Neural cell (in vitro differentiated cells): ENCODE data around the gene ANKRD28. TPM values are rescaled to one million over a fixed set of nuclear protein-coding genes. Genes with fewer than 3 reads are reported as not detected.

Experiments
- H2AFZ ChIP-seq: fragments of 200-600, 300-800 bp; sonication (generic), shearing (Covaris generic); 2 replicates; pipeline ENCODE4 v1.6.0; 2014; ENCODE audit warnings: low read depth, mild to moderate bottlenecking, antibody characterized with exemption, low read length, moderate library complexity
- H3F3A ChIP-seq: fragments of 200-600 bp; shearing (Covaris generic); 2 replicates; pipeline ENCODE4 v1.6.1; 2016; ENCODE audit warnings: mild to moderate bottlenecking, moderate library complexity, mixed read lengths, antibody characterized with exemption, low read length; ENCODE audit not compliant: insufficient read depth, poor library complexity, severe bottlenecking
- H3K27ac ChIP-seq: fragments of 200-600, 300-800 bp; sonication (generic), shearing (Covaris generic); 2 replicates; pipeline ENCODE4 v1.5.1; 2014; ENCODE audit warnings: mild to moderate bottlenecking, low read length, moderate library complexity
- H3K27me3 ChIP-seq: fragments of 300-800, 200-600 bp; sonication (generic), shearing (Covaris generic); 2 replicates; pipeline ENCODE4 v1.6.0; 2014; ENCODE audit warnings: mild to moderate bottlenecking, low read depth, low read length, moderate library complexity; ENCODE audit not compliant: insufficient read depth
- H3K36me3 ChIP-seq: fragments of 300-800, 200-600 bp; sonication (generic), shearing (Covaris generic); 2 replicates; pipeline ENCODE4 v1.5.1; 2014; ENCODE audit warnings: mild to moderate bottlenecking, antibody characterized with exemption, low read length, moderate library complexity; ENCODE audit not compliant: insufficient read depth
- H3K4me2 ChIP-seq: fragments of 300-800, 200-600 bp; sonication (generic), shearing (Covaris generic); 2 replicates; pipeline ENCODE4 v1.6.0; 2014; ENCODE audit warnings: mild to moderate bottlenecking, low read length
- H3K4me3 ChIP-seq: fragments of 300-800, 200-600 bp; sonication (generic), shearing (Covaris generic); 2 replicates; pipeline ENCODE4 v1.5.1; 2014; ENCODE audit warnings: mild to moderate bottlenecking, low read length, moderate library complexity
- H3K79me2 ChIP-seq: fragments of 200-600 bp; shearing (Covaris generic); replicated peaks from 2 replicates; pipeline ENCODE4 v1.6.0; 2014; ENCODE audit warnings: mild to moderate bottlenecking, low read length, moderate library complexity; ENCODE audit not compliant: insufficient read depth
- H3K9ac ChIP-seq: fragments of 300-800, 200-600 bp; sonication (generic), shearing (Covaris generic); 2 replicates; pipeline ENCODE4 v1.6.1; 2016; ENCODE audit warnings: mild to moderate bottlenecking, low read length, mixed read lengths
- H3K9me2 ChIP-seq: fragments of 200-600 bp; shearing (Covaris generic); 2 replicates; pipeline ENCODE4 v1.6.1; 2016; ENCODE audit warnings: mild to moderate bottlenecking, low read length, mixed read lengths; ENCODE audit not compliant: insufficient read depth
- H3K9me3 ChIP-seq: fragments of 200-600, 300-800 bp; sonication (generic), shearing (Covaris generic); 2 replicates; pipeline ENCODE4 v1.6.1; 2016; ENCODE audit warnings: mild to moderate bottlenecking, mixed run types, low read length, moderate library complexity, mixed read lengths
- H4K20me1 ChIP-seq: fragments of 200-600 bp; shearing (Covaris generic); 2 replicates; pipeline ENCODE4 v1.6.1; 2016; ENCODE audit warnings: mild to moderate bottlenecking, mixed run types; ENCODE audit not compliant: insufficient read depth
- CTCF ChIP-seq: fragments of 450-650 bp; IDR thresholded peaks from 2 replicates; pipeline ENCODE4 v1.5.1; 2014; ENCODE audit warnings: antibody characterized with exemption, mild to moderate bottlenecking, moderate library complexity; ENCODE audit not compliant: poor library complexity, severe bottlenecking
- EP300 ChIP-seq: fragments of 450-650 bp; conservative IDR thresholded peaks from 2 replicates; pipeline ENCODE4 v1.6.1; 2014; ENCODE audit warnings: antibody characterized with exemption, mild to moderate bottlenecking, moderate library complexity; ENCODE audit not compliant: poor library complexity, severe bottlenecking
- EZH2 ChIP-seq: fragments of 200-600, 300-800 bp; shearing (Covaris generic), sonication (generic); IDR thresholded peaks from 2 replicates; pipeline ENCODE4 v1.6.1; 2014; ENCODE audit warnings: antibody characterized with exemption, low read length, borderline replicate concordance, mild to moderate bottlenecking; ENCODE audit not compliant: insufficient read depth, poor library complexity, severe bottlenecking
- MXI1 ChIP-seq: fragments of 450-650 bp; conservative IDR thresholded peaks from 2 replicates; pipeline ENCODE4 v1.6.1; 2014; ENCODE audit warnings: antibody characterized with exemption, mild to moderate bottlenecking; ENCODE audit not compliant: poor library complexity, severe bottlenecking
- POLR2AphosphoS5 ChIP-seq: IDR thresholded peaks from 2 replicates; pipeline ENCODE4 v1.6.1; 2012
- RAD21 ChIP-seq: fragments of 450-650 bp; conservative IDR thresholded peaks from 2 replicates; pipeline ENCODE4 v1.6.1; 2014; ENCODE audit warnings: antibody characterized with exemption, mild to moderate bottlenecking, moderate library complexity
- SMC3 ChIP-seq: fragments of 450-650 bp; conservative IDR thresholded peaks from 2 replicates; pipeline ENCODE4 v1.6.1; 2014; ENCODE audit warnings: antibody characterized with exemption, mild to moderate bottlenecking, moderate library complexity; ENCODE audit not compliant: poor library complexity
- TAF1 ChIP-seq: IDR thresholded peaks from 2 replicates; pipeline ENCODE4 v1.6.1; 2012; ENCODE audit warnings: low read depth
- polyA plus RNA-seq: library from polyadenylated mRNA; depleted of rRNA; stranded (reverse); fragments of >200 nt; gene quantifications from 2 replicates; pipeline ENCODE4 v1.2.3, GENCODE V29; 2014
- TF ChIP-seq, protein P1 (sequence below): IDR thresholded peaks from 2 replicates; pipeline ENCODE4 v1.6.1; 2012; ENCODE audit warnings: borderline replicate concordance

Gene ANKRD28
- polyA plus RNA-seq, 1 donor from 2014 or later, result 101 TPM

DNA sequence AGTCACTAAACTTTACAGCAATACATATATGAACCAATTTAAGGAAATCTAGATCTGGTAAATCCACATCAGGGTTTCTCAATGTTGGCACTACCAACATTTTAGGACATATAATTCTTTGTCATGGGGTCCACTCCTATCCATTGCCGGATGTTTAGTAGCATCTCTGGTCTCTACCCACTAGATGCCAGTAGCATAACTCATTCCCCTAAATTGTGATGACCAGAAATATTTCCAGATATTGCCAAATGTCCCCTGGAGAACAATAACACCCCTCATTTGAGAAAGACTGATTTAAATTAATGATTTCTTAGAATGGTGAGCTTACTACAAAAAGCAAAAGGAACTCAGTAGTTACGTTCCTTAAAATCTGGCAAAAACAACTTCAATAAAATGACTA lies 23.1 kb upstream of the ANKRD28 start:
- H3K27me3 ChIP-seq, result no peaks in the 10 kb centered on the region
- no peak overlapping the region for H3K9ac ChIP-seq
- H4K20me1 ChIP-seq, result no peaks in the 10 kb centered on the region
- H3K9me3 ChIP-seq, result no peaks in the 10 kb centered on the region
- no peaks in the 10 kb centered on the region for H3F3A ChIP-seq
- H3K79me2 ChIP-seq, result peaks cover 38% of the 10 kb centered on the region
- no peak overlapping the region for H3K4me3 ChIP-seq
- no peaks in the 10 kb centered on the region for H3K36me3 ChIP-seq
- H3K27ac ChIP-seq, result no peak overlapping the region
- TF ChIP-seq MXI1 (no peak), TAF1 (no peak), SMC3 (no peak), EP300 (no peak), EZH2 (no peak), RAD21 (no peak)
- no peak overlapping the region for H2AFZ ChIP-seq
- H3K4me2 ChIP-seq, result no peak overlapping the region
- H3K9me2 ChIP-seq, result no peaks in the 10 kb centered on the region

DNA sequence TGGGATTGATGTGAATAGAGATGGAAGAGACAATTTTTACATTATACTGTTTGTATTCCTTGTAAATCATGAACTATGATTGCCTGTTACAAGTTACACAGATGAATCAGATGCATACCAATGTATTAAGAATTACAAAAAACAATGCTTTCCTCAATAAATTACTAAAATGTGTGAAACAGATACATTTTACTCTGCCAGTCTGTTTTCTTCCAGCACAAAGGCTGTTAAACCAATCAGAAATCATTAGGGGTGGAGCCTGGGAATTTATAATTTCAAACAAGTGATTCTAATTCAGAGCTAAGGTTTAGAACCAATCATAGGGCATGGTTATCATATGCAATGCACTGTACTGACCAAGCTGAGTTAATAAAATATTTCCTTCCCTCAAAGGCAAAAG lies 21.8 kb upstream of the ANKRD28 start:
- Histone ChIP-seq H3K9me3 (no peaks in the 10 kb centered on the region), H3K4me2 (no peak overlapping the region), H3K4me3 (no peak overlapping the region), H4K20me1 (no peaks in the 10 kb centered on the region), H3F3A (no peaks in the 10 kb centered on the region), H3K27me3 (no peaks in the 10 kb centered on the region), H3K79me2 (peaks cover 44% of the 10 kb centered on the region), H3K9ac (no peak overlapping the region), H3K36me3 (no peaks in the 10 kb centered on the region), H2AFZ (no peak overlapping the region), H3K27ac (no peak overlapping the region), H3K9me2 (no peaks in the 10 kb centered on the region)
- no peak for TF ChIP-seq SMC3
- no peak for TF ChIP-seq TAF1
- no peak for TF ChIP-seq MXI1
- TF ChIP-seq, protein P1, sequence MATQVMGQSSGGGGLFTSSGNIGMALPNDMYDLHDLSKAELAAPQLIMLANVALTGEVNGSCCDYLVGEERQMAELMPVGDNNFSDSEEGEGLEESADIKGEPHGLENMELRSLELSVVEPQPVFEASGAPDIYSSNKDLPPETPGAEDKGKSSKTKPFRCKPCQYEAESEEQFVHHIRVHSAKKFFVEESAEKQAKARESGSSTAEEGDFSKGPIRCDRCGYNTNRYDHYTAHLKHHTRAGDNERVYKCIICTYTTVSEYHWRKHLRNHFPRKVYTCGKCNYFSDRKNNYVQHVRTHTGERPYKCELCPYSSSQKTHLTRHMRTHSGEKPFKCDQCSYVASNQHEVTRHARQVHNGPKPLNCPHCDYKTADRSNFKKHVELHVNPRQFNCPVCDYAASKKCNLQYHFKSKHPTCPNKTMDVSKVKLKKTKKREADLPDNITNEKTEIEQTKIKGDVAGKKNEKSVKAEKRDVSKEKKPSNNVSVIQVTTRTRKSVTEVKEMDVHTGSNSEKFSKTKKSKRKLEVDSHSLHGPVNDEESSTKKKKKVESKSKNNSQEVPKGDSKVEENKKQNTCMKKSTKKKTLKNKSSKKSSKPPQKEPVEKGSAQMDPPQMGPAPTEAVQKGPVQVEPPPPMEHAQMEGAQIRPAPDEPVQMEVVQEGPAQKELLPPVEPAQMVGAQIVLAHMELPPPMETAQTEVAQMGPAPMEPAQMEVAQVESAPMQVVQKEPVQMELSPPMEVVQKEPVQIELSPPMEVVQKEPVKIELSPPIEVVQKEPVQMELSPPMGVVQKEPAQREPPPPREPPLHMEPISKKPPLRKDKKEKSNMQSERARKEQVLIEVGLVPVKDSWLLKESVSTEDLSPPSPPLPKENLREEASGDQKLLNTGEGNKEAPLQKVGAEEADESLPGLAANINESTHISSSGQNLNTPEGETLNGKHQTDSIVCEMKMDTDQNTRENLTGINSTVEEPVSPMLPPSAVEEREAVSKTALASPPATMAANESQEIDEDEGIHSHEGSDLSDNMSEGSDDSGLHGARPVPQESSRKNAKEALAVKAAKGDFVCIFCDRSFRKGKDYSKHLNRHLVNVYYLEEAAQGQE, result no peak
- no peak for TF ChIP-seq RAD21
- TF ChIP-seq EZH2, result no peak
- TF ChIP-seq EP300, result no peak
- no peak for TF ChIP-seq POLR2AphosphoS5
- TF ChIP-seq CTCF, result no peak
